NCI-H1694 (cell line): ENCODE results near the gene IGSF9.
A peak's percentile ranks its signal among the peaks of the same experiment; 100 is the strongest.

ENCODE experiments used
- DNase-seq: peaks from one replicate; lab custom pipeline; 2025; lab: John Stamatoyannopoulos, UW

The IGSF9 gene

GRCh38 chr1:159897962-159898361, 47.5 kb downstream of the IGSF9 start:
- no peak for DNase-seq

DNA sequence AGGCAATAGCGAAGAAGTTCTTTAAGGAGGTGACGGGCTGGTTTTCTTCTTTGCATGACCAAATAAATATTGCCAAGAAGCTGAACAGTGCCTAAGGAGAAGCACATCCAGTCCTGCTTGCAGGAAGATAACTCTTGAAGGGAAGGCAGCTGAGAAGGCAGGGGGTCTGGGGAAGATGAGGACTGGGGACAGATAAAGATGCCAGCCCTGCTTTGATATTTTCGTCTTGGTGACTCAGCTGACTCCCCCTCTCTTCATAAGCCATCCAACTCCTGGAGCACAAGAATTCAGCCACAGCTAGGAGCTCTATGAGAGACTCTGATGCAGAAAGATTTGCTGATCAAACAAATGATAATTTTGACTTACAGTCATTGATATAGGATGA, 48.9 kb downstream of the IGSF9 start:
- DNase-seq, result no peak

GRCh38 chr1:159895836-159896545, 49.4 kb downstream of the IGSF9 start:
- no peak for DNase-seq

DNA sequence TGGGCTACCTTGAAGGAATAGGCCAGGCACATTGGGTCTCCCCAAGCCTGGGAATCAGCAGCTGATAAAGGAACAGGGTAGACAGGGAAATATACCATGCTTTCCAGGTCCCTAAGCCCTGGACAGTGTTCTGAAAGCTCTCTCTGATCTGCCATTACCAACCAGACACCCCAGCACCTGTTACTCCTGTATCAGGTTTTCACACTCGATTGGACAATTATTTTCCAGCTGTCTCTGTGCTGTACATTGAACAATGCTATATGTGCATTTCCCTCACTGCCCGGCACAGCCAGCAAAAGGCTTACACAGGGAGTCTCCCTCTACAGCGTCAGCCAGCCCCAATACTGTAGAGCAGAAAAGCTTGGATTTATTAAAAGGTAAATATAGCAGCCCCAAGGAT, 50.1 kb downstream of the IGSF9 start:
- DNase-seq, result no peak

DNA sequence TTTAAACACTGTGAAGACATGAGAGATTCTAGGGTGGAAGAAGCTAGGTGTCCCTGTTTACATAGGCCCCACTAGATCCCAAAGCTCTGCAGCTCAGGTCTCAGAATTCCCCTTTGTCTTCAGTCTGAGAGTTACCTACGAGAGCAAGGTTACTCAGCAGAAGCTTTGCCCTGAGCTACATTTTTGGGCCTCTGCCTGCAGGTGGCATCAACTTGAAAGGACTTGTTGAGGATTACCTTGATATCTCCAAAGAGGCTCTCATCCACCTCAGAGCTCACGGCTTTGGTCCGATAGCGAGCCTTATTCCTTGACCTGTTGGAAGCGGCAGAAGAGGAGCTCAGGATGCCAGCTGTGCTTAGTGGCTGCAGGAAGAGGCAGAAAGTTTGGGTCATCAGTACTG, 52.5 kb downstream of the IGSF9 start:
- no peak for DNase-seq

DNA sequence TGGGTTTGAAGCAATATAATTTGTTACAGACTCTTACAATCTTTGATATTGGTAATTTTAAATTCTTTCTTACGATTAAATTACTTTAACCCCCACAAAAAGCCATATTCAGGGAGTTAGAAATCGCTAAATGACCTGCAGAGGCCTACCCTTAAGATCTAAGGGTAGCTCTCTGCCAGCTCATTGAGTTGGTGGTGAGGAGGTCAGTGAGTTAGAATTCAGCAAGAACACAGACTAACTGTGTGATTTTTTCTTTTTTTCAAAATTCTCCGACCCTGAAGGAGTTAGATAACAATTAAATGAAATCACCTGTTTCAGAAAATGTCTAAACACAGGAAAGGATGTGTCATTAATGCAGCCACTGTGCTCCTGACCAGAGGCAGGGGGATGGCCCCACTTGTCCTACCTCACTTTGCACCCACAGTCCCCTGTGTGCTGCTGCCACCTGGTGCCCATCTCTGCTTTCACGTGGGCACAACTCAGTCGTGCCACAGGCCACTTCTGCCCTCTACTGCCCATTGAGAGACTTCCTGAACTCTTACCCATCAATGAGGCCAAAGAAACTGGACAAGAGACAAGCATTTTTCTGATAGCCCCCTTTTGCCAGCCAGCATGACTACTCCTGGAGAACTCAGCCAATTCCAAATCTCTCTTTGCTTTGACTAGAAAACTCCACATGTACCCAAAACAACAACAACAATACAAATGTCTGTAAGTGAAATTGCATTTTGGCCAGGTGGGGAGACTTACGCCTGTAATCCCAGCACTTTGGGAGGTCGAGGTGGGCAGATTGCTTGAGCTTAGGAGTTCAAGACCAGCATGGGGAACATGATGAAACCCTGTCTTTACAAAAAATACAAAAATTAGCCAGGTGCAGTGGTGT, 53.9 kb downstream of the IGSF9 start:
- peak; percentile 83 for DNase-seq

DNA sequence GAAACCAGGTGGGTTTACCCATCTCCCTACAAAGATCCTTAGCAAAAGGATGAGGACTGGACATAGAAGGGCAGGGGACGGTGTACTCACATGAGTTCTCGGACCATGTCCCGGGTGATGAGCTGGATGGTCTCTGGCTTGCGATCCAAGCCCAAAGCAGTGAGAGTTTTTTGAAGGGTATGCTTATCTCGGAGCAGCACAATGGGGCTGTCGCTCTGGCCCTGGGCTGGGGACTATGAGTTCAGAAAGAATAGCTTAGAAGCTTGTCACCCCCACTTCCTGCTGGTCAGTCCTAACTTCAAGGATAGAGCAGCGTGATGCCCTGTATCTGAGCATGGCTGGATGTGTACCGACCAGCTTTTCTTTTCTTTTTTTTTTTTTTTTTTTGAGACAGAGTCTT, 55.0 kb downstream of the IGSF9 start:
- no peak for DNase-seq

- no peak for DNase-seq
Observed at GRCh38 chr1:159889821-159890252, 55.6 kb downstream of the IGSF9 start.

DNA sequence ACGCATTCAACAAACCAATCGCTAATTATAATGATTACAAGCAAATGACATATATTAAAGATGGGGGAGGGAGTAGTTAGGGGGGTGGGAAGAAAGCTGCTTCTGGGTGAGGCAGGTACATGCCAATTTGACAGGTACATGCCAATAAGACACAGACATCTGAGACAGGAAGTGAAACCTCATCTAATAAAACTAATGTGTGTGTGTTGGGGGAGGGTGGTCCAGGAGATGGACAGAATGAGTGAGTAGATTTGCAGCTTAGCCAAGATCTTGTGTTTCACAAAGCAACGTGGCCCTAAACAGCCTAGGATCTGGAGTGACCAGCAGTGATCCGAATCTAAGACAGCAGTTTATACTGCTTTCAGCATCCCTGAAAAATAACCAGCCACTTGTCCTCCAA, 56.2 kb downstream of the IGSF9 start:
- DNase-seq, result no peak

GRCh38 chr1:159884296-159884695, 61.1 kb downstream of the IGSF9 start:
- peak; percentile 54 for DNase-seq

- DNase-seq, result no peak
Observed at GRCh38 chr1:159883134-159883533, 62.3 kb downstream of the IGSF9 start.

- no peak for DNase-seq
Observed at GRCh38 chr1:159882527-159882862, 62.9 kb downstream of the IGSF9 start.

GRCh38 chr1:159881622-159882526, 63.5 kb downstream of the IGSF9 start:
- no peak for DNase-seq

GRCh38 chr1:159880430-159880829, 65.0 kb downstream of the IGSF9 start:
- DNase-seq, result no peak

- no peak for DNase-seq
Observed at GRCh38 chr1:159879977-159880376, 65.4 kb downstream of the IGSF9 start.

- no peak for DNase-seq
Observed at GRCh38 chr1:159879136-159879535, 66.3 kb downstream of the IGSF9 start.

GRCh38 chr1:159877695-159878444, 67.5 kb downstream of the IGSF9 start:
- DNase-seq, result no peak
